B cell (primary cell): Measurements from ENCODE around the gene TUBB4B. TPM values are rescaled to one million over a fixed set of nuclear protein-coding genes. Genes with fewer than 3 reads are reported as not detected.

Experiments used
- ATAC-seq: fragments of 200-7000 bp; cut with Tn5 transposase; one replicate; pipeline ENCODE4 v1.10.0; 2021; ENCODE audit warnings: low read depth, mild to moderate bottlenecking, moderate number of reproducible peaks, moderate library complexity
- CTCF ChIA-PET: fragments of 350-600 bp; sonication (Branson Sonifier 250); formaldehyde crosslinking; loops from one replicate; lab custom pipeline; 2021; ENCODE audit warnings: antibody characterized with exemption, inconsistent platforms; lab: Charles Lee
- POLR2A ChIA-PET: fragments of 350-600 bp; sonication (Branson Sonifier 250); formaldehyde crosslinking; loops from one replicate; lab custom pipeline; 2021; ENCODE audit warnings: antibody characterized with exemption; lab: Charles Lee
- DNase-seq: peaks from one replicate; pipeline ENCODE4 v3.0.0; 2013
- H2AFZ ChIP-seq: 2 replicates; pipeline ENCODE4 v1.6.1; 2012; ENCODE audit warnings: mild to moderate bottlenecking, low read depth, low read length; ENCODE audit not compliant: insufficient read depth, poor library complexity, severe bottlenecking
- H3K27ac ChIP-seq, 2 donors: 1 replicate in 1 of 2; 2 replicates in 1 of 2; pipeline ENCODE4 v1.5.1; 2012 to 2013; ENCODE audit warnings: low read length in 2 of 2, mild to moderate bottlenecking in 2 of 2, moderate library complexity in 1 of 2
- H3K27me3 ChIP-seq, 4 experiments: fragments of 200-600 bp in 1 of 4; sonication (generic) in 1 of 4; replicated peaks in 1 of 4; 1 replicate in 2 of 4; 2 replicates in 2 of 4; pipeline versions ENCODE4 v1.6.1 to v1.7.0; 2013 to 2016; ENCODE audit warnings: low read length in 3 of 4, mild to moderate bottlenecking in 2 of 4, mixed read lengths in 1 of 4, moderate library complexity in 1 of 4; ENCODE audit not compliant: insufficient read depth in 4 of 4, control insufficient read depth in 3 of 4; ENCODE audit errors: control extremely low read depth in 1 of 4
- H3K36me3 ChIP-seq, 2 experiments: replicated peaks in 1 of 2; 1 replicate in 1 of 2; 2 replicates in 1 of 2; pipeline versions ENCODE4 v1.6.1 to v1.7.1; 2013; ENCODE audit warnings: low read length in 1 of 2; ENCODE audit not compliant: insufficient read depth in 2 of 2, control insufficient read depth in 1 of 2; ENCODE audit errors: control extremely low read depth in 1 of 2, extremely low read depth in 1 of 2
- H3K4me1 ChIP-seq, 2 donors: fragments of 200-600 bp in 1 of 2; sonication (generic) in 1 of 2; 1 replicate in 1 of 2; 2 replicates in 1 of 2; pipeline versions ENCODE4 v1.5.1 to v1.6.1; 2013 to 2017; ENCODE audit warnings: low read length in 2 of 2; ENCODE audit not compliant: control insufficient read depth in 2 of 2, insufficient read depth in 2 of 2
- H3K4me2 ChIP-seq: replicated peaks from 2 replicates; pipeline ENCODE3; 2012; ENCODE audit warnings: mild to moderate bottlenecking, low read depth, low read length; ENCODE audit not compliant: poor library complexity, severe bottlenecking
- H3K4me3 ChIP-seq, 5 experiments: fragments of 200-600 bp in 1 of 5; sonication (generic) in 1 of 5; 1 replicate in 3 of 5; 2 replicates in 2 of 5; pipeline versions ENCODE4 v1.5.1 to v1.7.0; 2011 to 2016; ENCODE audit warnings: low read length in 4 of 5, mild to moderate bottlenecking in 4 of 5, low read depth in 2 of 5, control low read depth in 1 of 5, moderate library complexity in 1 of 5; ENCODE audit not compliant: insufficient read depth in 1 of 5; ENCODE audit errors: control extremely low read depth in 1 of 5, extremely low read depth in 1 of 5
- H3K79me2 ChIP-seq: fragments of 200-600 bp; sonication (generic); one replicate; pipeline ENCODE4 v1.6.0; 2016; ENCODE audit warnings: low read length; ENCODE audit not compliant: control insufficient read depth, insufficient read depth
- H3K9ac ChIP-seq: fragments of 200-600 bp; sonication (generic); 2 replicates; pipeline ENCODE4 v1.6.1; 2017; ENCODE audit warnings: mild to moderate bottlenecking, low read length, moderate library complexity
- H3K9me3 ChIP-seq, 3 donors: one replicate each; pipeline versions ENCODE4 v1.6.1 to v1.7.1; 2013; ENCODE audit warnings: low read length in 2 of 3; ENCODE audit not compliant: control insufficient read depth in 2 of 3, insufficient read depth in 1 of 3; ENCODE audit errors: control extremely low read depth in 1 of 3
- H4K20me1 ChIP-seq: 2 replicates; pipeline ENCODE4 v1.6.0; 2012; ENCODE audit warnings: mild to moderate bottlenecking, low read length; ENCODE audit not compliant: insufficient read depth, control insufficient read depth, poor library complexity, severe bottlenecking
- H3K27ac Mint-ChIP-seq: one replicate; pipeline ENCODE4 v1.8.0; 2021; ENCODE audit warnings: mixed read lengths
- H3K27me3 Mint-ChIP-seq: one replicate; pipeline ENCODE4 v1.8.0; 2021; ENCODE audit warnings: mixed read lengths
- H3K4me1 Mint-ChIP-seq: one replicate; pipeline ENCODE4 v1.8.0; 2021; ENCODE audit warnings: mixed read lengths
- H3K4me3 Mint-ChIP-seq: one replicate; pipeline ENCODE4 v1.8.0; 2021; ENCODE audit warnings: mixed read lengths
- H3K9me3 Mint-ChIP-seq: one replicate; pipeline ENCODE4 v1.8.0; 2022; ENCODE audit warnings: mixed read lengths; ENCODE audit not compliant: insufficient read depth
- CTCF ChIP-seq: fragments of 200-600 bp; IDR thresholded peaks from one replicate; pipeline ENCODE4 v1.8.0; 2022; ENCODE audit warnings: antibody characterized with exemption, mild to moderate bottlenecking
- EZH2 ChIP-seq: IDR thresholded peaks from 2 replicates; pipeline ENCODE4 v1.6.1; 2012; ENCODE audit warnings: borderline replicate concordance, low read depth, mild to moderate bottlenecking, moderate library complexity, low read length; ENCODE audit not compliant: insufficient read depth, poor library complexity, severe bottlenecking
- WGBS: methylation state at CpG from one replicate; pipeline ENCODE4 v1.1.5; 2013; ENCODE audit warnings: missing lambda C conversion rate; ENCODE audit not compliant: insufficient coverage; 5-methylcytosine and 5-hydroxymethylcytosine counted together
- intact Hi-C: fragments of 100-400 bp; cut with micrococcal nuclease; formaldehyde crosslinking; loops from one replicate; pipeline ENCODE4 v1.10.0; 2022
- polyA plus RNA-seq: library from polyadenylated mRNA; depleted of rRNA; stranded (reverse); fragments of >200 nt; gene quantifications from 2 replicates; pipeline ENCODE4 v1.2.3, GENCODE V29; 2012
- total RNA-seq, 2 donors: library from RNA; stranded (reverse); fragments of 120-200 nt in 1 of 2; gene quantifications; 1 replicate in 1 of 2; 2 replicates in 1 of 2; pipeline versions ENCODE4 v1.2.3 to v1.2.4, GENCODE V29; 2013 to 2022

Gene TUBB4B
- total and polyA plus RNA-seq, 2 donors (not counting 1 experiment from before 2014, with no cell fraction given): 110 to 261 TPM

GRCh38 chr9:137201205-137201868 is 39.8 kb upstream of the TUBB4B start:
- peaks cover 37 to 48% of the 10 kb centered on the region in 2 donors for H3K4me1 ChIP-seq
- H3K27me3 ChIP-seq: peaks cover 0 to 6% (median 0%) of the 10 kb centered on the region in 4 experiments
- H3K9ac ChIP-seq: peak overlapping the region; percentile 81
- intact Hi-C loops: loop anchor here (2.0 to 10.0 kb wide), 2 partner anchors 73 to 317 kb away; partner anchors contain the start of gene TRAF2
- peak overlapping the region; percentile 88 for H3K4me3 Mint-ChIP-seq
- CTCF ChIA-PET: interaction anchor here (0.9 to 3.3 kb wide), 5 partner anchors 12 to 394 kb away, joined by 3 to 13 read pairs (median 5); partner anchors contain the start of genes ANAPC2 and SSNA1
- H3K79me2 ChIP-seq: peaks cover 80% of the 10 kb centered on the region
- peaks cover 0 to 5% of the 10 kb centered on the region in 2 experiments for H3K36me3 ChIP-seq
- no peak for ATAC-seq
- peaks cover 35% of the 10 kb centered on the region for H3K4me1 Mint-ChIP-seq
- no peaks in the 10 kb centered on the region for H3K9me3 Mint-ChIP-seq
- H4K20me1 ChIP-seq: peaks cover 52% of the 10 kb centered on the region
- peak overlapping the region; percentile 85 for H2AFZ ChIP-seq
- TF ChIP-seq EZH2 (no peak), CTCF (no peak)
- DNase-seq: no peak
- H3K27ac Mint-ChIP-seq: peak overlapping the region; percentile 90
- peak overlapping the region; percentile 78 to 89 for H3K27ac ChIP-seq
- no peaks in the 10 kb centered on the region for H3K27me3 Mint-ChIP-seq
- no peaks in the 10 kb centered on the region for H3K9me3 ChIP-seq
- H3K4me2 ChIP-seq: peak overlapping the region; percentile 96
- peak overlapping the region; percentile 12 to 80 (median 75) for H3K4me3 ChIP-seq
- POLR2A ChIA-PET: interaction anchor here (0.6 to 2.0 kb wide), 7 partner anchors 12 to 72 kb away, joined by 3 to 15 read pairs (median 6); partner anchors contain the start of gene TUBB4B
- WGBS: 21% methylated on average over 20 of the region's 23 CpGs

- CTCF ChIA-PET: interaction anchor here (0.7 to 3.3 kb wide), 4 partner anchors 14 to 34 kb away, joined by 3 to 13 read pairs (median 8); partner anchors contain the start of genes ANAPC2 and SSNA1
Measured at GRCh38 chr9:137202966-137203365, 38.1 kb upstream of the TUBB4B start.

More at GRCh38 chr9:137202966-137203365, 38.1 kb upstream of the TUBB4B start:
- Histone ChIP-seq H2AFZ (no peak overlapping the region), H3K79me2 (peaks cover 79% of the 10 kb centered on the region), H4K20me1 (peaks cover 56% of the 10 kb centered on the region), H3K27ac (no peak overlapping the region), H3K36me3 (peaks cover 0 to 5% of the 10 kb centered on the region in 2 experiments), H3K4me3 (no peak overlapping the region), H3K9ac (no peak overlapping the region), H3K4me1 (peaks cover 45 to 58% of the 10 kb centered on the region in 2 donors), H3K9me3 (no peaks in the 10 kb centered on the region), H3K4me2 (no peak overlapping the region), H3K27me3 (peaks cover 0 to 6% (median 0%) of the 10 kb centered on the region in 4 experiments)
- Mint-ChIP-seq H3K27ac (no peak overlapping the region), H3K9me3 (no peaks in the 10 kb centered on the region), H3K27me3 (no peaks in the 10 kb centered on the region), H3K4me1 (peaks cover 48% of the 10 kb centered on the region), H3K4me3 (no peak overlapping the region)
- POLR2A ChIA-PET: interaction anchor here (0.7 kb wide), 3 partner anchors 275 to 327 kb away, joined by 3 to 6 read pairs (median 3); no protein-coding TSS in a partner anchor
- intact Hi-C loops: loop anchor here (10.0 kb wide), 1 partner anchor 318 kb away; the partner anchor contains the start of gene TRAF2
- no peak for TF ChIP-seq EZH2
- TF ChIP-seq CTCF: no peak
- DNase-seq: no peak
- 88% methylated on average over 8 of the region's 8 CpGs for WGBS
- no peak for ATAC-seq
